ENCODE measurements around the gene TMEM200B. TPM values are rescaled to one million over a fixed set of nuclear protein-coding genes. Genes with fewer than 3 reads are reported as not detected.

Gene TMEM200B
- total and polyA plus RNA-seq, 10 of the 15 experiments (the other 5 are each of a cell fraction or from before 2014, with no cell fraction given) = 0.03 to 1.4 (median 0.08) TPM; not detected in 3

DNA sequence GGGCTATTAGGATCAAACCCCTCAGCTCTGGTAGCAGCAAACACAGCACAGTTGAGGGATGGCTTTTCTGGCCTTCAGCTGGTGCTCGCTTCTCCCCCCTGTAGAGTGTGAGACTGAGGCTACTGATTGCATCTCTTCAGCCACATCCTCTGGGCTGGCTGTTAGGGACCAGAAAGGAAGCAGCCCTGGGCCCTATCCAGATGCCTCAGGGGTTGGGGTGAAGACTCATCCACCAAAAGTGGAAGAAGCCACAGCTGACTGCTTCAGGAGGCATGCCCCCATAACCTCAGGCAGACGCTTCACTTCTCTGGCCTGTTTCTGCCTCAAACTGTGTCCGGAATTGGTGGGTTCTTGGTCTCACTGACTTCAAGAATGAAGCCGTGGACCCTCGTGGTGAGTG lies 6.2 kb upstream of the TMEM200B start:
- BruUV-seq (replicated peaks) = no TSS peak
- Histone ChIP-seq H3K36me3 (ENCODE audit: control insufficient read depth in 2 of 2, insufficient read depth in 2 of 2, low read length in 1 of 2) (no peaks in the 10 kb centered on the region), H3K79me2 (ENCODE audit: control insufficient read depth, insufficient read depth, low read length) (no peaks in the 10 kb centered on the region), H3K4me3 (no peak overlapping the region), H3K4me1 (ENCODE audit: control insufficient read depth, insufficient read depth, low read length) (no peaks in the 10 kb centered on the region), H3K9ac (ENCODE audit: control insufficient read depth, insufficient read depth, low read length) (no peak overlapping the region), H4K20me1 (ENCODE audit: control insufficient read depth, insufficient read depth) (no peaks in the 10 kb centered on the region), H3K27me3 (replicated peaks in 1 of 2; ENCODE audit: control insufficient read depth in 2 of 2, insufficient read depth in 2 of 2, low read length in 1 of 2) (peaks cover 0 to 1% of the 10 kb centered on the region in 2 experiments; a peak in 2 of 4 replicates), H3K27ac (ENCODE audit: control insufficient read depth, insufficient read depth) (no peak overlapping the region), H3K9me3 (replicated peaks; ENCODE audit: control insufficient read depth, insufficient read depth, low read length) (no peaks in the 10 kb centered on the region), H2AFZ (ENCODE audit: control insufficient read depth, low read depth, low read length) (no peak overlapping the region), H3K4me2 (ENCODE audit: control insufficient read depth, insufficient read depth) (no peak overlapping the region)
- FAIRE-seq = no peak
- TF ChIP-seq RB1 (IDR thresholded peaks at IDR 0.05; ENCODE audit: borderline replicate concordance) (no peak), CHD2 (IDR thresholded peaks at IDR 0.05; ENCODE audit: borderline replicate concordance, low read depth, low read length) (no peak), TARDBP (IDR thresholded peaks at IDR 0.05; ENCODE audit: borderline replicate concordance) (no peak), MYB (IDR thresholded peaks at IDR 0.05; ENCODE audit: borderline replicate concordance, low read depth, low read length) (no peak), SPI1 (IDR thresholded peaks at IDR 0.05; ENCODE audit: borderline replicate concordance, insufficient read depth, low read depth, low read length) (no peak), NFIC (IDR thresholded peaks at IDR 0.05; ENCODE audit: low read depth, low read length) (no peak)
- TF ChIP-seq, protein P1, sequence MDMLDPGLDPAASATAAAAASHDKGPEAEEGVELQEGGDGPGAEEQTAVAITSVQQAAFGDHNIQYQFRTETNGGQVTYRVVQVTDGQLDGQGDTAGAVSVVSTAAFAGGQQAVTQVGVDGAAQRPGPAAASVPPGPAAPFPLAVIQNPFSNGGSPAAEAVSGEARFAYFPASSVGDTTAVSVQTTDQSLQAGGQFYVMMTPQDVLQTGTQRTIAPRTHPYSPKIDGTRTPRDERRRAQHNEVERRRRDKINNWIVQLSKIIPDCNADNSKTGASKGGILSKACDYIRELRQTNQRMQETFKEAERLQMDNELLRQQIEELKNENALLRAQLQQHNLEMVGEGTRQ (IDR thresholded peaks at IDR 0.05; ENCODE audit: borderline replicate concordance, low read depth, low read length) = no peak
- RAD21 ChIA-PET (ENCODE audit: unreplicated experiment) = no interaction called here
- no peak for ATAC-seq
- POLR2A ChIA-PET = no interaction called here
- DNase-seq (ENCODE audit: low read depth, low spot score) = no peak
- 38% methylated on average over 5 of the region's 5 CpGs for WGBS (ENCODE audit: insufficient coverage, insufficient replicate concordance, low lambda C conversion rate, missing lambda C conversion rate)
- CTCF ChIA-PET = no interaction called here
- intact Hi-C loops (cut with micrococcal nuclease; ENCODE audit: unreplicated experiment) = no loop called here
- SMC1A ChIA-PET (ENCODE audit: uncharacterized antibody, unreplicated experiment) = interaction anchor here (0.6 kb wide), 1 partner anchor 326 kb away, joined by 3 read pairs; no protein-coding TSS in a partner anchor
- in situ Hi-C loops (cut with MboI) = no loop called here

DNA sequence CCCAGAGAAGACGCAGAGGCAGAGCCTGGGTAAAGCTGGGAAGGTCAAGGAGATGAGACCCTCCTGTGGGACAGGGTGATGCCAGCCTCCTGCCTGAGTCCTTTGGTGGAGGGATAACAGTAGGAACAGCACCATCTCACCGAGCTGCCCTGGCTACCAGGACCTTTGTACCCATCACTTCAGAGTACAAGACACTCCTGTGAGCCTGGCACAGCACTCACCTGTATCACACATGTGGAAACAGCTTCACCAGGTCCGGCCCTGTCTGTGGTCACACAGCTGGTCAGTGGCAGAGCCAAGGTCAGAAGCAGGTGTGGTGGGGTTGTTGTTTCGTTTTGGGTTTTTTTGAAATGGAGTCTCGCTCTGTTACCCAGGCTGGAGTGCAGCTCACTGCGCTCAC lies 5.0 kb upstream of the TMEM200B start:
- Histone ChIP-seq H3K4me1 (ENCODE audit: control insufficient read depth, insufficient read depth, low read length) (no peaks in the 10 kb centered on the region), H3K27me3 (replicated peaks in 1 of 2; ENCODE audit: control insufficient read depth in 2 of 2, insufficient read depth in 2 of 2, low read length in 1 of 2) (peaks cover 1 to 3% of the 10 kb centered on the region in 2 experiments; a peak in 2 of 4 replicates), H4K20me1 (ENCODE audit: control insufficient read depth, insufficient read depth) (no peaks in the 10 kb centered on the region), H2AFZ (ENCODE audit: control insufficient read depth, low read depth, low read length) (no peak overlapping the region), H3K79me2 (ENCODE audit: control insufficient read depth, insufficient read depth, low read length) (no peaks in the 10 kb centered on the region), H3K9ac (ENCODE audit: control insufficient read depth, insufficient read depth, low read length) (no peak overlapping the region), H3K4me2 (ENCODE audit: control insufficient read depth, insufficient read depth) (no peak overlapping the region), H3K27ac (ENCODE audit: control insufficient read depth, insufficient read depth) (no peak overlapping the region), H3K36me3 (ENCODE audit: control insufficient read depth in 2 of 2, insufficient read depth in 2 of 2, low read length in 1 of 2) (no peaks in the 10 kb centered on the region), H3K9me3 (replicated peaks; ENCODE audit: control insufficient read depth, insufficient read depth, low read length) (no peaks in the 10 kb centered on the region), H3K4me3 (no peak overlapping the region)
- ChIA-PET SMC1A (ENCODE audit: uncharacterized antibody, unreplicated experiment) (no interaction called here), POLR2A (no interaction called here), CTCF (interaction anchor here (0.9 kb wide), 1 partner anchor 247 kb away, joined by 3 read pairs; no protein-coding TSS in a partner anchor), RAD21 (ENCODE audit: unreplicated experiment) (no interaction called here)
- in situ Hi-C loops (cut with MboI) (no loop called here), intact Hi-C loops (cut with micrococcal nuclease; ENCODE audit: unreplicated experiment) (no loop called here)
- no peak for TF ChIP-seq FOXM1 (IDR thresholded peaks at IDR 0.05; ENCODE audit: low read depth, low read length)
- DNase-seq (ENCODE audit: low read depth, low spot score) = no peak
- no TSS peak for BruUV-seq (replicated peaks)
- WGBS (ENCODE audit: insufficient coverage, insufficient replicate concordance, low lambda C conversion rate, missing lambda C conversion rate) = 36% methylated on average over 6 of the region's 6 CpGs
- no peak for ATAC-seq
- no peak for FAIRE-seq
